ENCODE results near the gene DIS3L2. TPM values are rescaled to one million over a fixed set of nuclear protein-coding genes. Genes with fewer than 3 reads are reported as not detected.
"Not testable (repeated sequence)": the region's sequence is repeated elsewhere in the genome, so short reads cannot be mapped to it uniquely, and the experiment has no call there.

Gene DIS3L2
- polyA plus RNA-seq, 3 donors, result 6.8 to 10.2 (median 9.9) TPM

DNA sequence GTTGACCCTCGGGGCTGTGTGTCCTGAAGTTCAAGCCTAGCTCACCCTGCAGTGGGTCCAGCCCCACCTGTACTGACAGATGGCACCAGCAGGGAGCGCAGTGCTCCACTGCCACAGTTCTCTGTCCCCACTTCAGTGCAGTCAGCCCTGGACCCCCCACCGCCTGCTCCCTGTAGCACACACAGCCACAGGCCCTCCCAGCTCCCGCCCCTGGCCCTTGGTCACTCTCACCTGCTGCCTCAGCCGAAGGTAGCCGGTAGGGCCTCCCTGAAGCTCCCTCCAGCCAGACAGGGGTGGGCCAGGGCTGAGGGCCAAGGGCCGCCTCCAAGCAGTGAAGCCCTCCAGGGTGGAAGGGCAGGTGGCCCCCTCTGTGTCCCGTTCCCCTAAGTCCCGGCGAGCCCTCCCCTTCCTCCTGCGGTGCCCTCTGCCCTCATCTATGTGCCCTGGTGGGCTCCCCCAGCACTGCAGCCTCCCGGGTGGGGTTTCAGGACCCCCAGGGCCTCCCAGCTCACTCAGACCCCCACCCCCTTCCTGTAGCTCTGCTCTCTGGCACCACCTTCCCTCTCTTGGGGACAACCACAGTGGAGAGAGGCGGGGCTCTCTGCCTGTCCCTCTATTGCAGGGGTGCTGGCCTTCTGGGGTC, 406.2 kb downstream of the DIS3L2 start:
- WGBS, 3 donors, result 76 to 87% (median 77%) methylated on average over 10 to 13 of the region's 13 CpGs

DNA sequence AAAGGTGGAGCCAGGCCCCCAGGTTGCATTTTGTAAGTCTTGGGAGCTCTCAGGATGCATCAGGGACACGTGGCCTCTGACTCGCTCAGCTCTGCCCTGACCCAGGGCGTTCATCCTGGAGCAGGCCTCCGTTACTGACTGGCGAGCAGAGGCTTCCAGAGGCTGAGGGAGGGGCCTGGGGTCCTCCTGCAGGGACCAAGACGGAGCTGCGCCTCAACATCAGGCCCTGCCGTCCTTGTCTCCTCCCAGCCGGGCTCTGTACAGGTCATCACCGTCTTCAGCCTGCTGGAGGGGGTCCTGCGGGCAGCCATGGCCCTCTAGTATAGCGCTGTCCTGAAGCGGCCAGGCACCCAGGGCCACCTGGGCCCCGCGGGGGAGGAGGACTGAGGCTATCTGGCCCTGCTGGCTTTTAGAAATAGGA, 406.8 kb downstream of the DIS3L2 start:
- WGBS, 3 donors, result 87 to 97% (median 88%) methylated on average over 15 of the region's 15 CpGs
- H3K27ac ChIP-seq (ENCODE audit: low read depth, low read length), result no peak overlapping the region

More for the DNA sequence above, 406.2 kb downstream of the DIS3L2 start:
- H3K27ac ChIP-seq (ENCODE audit: low read depth, low read length), result no peak overlapping the region

- 76 to 81% (median 77%) methylated on average over 14 to 15 of the region's 15 CpGs for WGBS, 3 donors
- no peak overlapping the region for H3K27ac ChIP-seq (ENCODE audit: low read depth, low read length)
Measured at GRCh38 chr2:232369126-232369951, 407.8 kb downstream of the DIS3L2 start.

DNA sequence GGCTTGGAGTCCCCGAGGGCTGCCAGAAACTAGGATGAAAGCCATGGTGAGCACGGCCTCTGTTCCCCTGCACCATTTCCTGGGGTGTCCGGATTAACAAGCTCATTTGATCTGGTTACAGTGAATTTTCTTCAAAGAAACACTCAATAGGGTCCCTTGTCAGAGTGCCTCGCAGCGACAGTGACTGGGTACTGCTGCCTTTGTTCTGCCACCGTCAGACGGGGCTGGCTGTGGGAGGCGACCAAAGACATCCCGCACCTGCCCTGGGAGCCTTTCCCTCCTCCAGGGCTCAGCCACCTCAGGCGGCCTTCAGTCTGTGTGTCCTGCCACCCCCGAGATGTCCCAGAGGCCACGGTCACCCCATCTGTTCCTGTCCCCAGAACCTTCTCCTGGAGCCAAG, 408.5 kb downstream of the DIS3L2 start:
- H3K27ac ChIP-seq (ENCODE audit: low read depth, low read length), result not testable (repeated sequence)
- 32 to 45% (median 38%) methylated on average over 8 to 10 of the region's 12 CpGs for WGBS, 3 donors

GRCh38 chr2:232372231-232373208, 411.0 kb downstream of the DIS3L2 start:
- H3K27ac ChIP-seq (ENCODE audit: low read depth, low read length), result no peak overlapping the region
- 84 to 93% (median 90%) methylated on average over 18 of the region's 18 CpGs for WGBS, 3 donors

DNA sequence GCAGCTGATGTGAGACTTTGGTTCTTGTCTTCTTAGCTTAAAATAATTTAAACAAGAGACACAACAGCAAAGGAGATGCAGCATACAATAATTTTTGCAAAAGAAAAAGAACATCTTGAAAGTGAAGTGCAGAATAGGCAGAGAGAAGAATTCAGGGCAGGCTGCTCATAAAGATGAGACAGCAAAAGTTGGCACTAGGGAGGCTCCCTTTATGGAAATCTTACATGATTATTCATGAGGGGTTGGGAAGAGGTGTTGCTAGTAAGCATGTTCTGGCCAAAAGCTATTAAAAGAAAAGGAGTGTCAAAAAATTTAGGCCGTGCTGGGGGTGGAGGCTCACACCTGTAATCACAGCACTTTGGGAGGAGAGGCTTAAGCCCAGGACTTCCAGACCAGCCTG, 412.8 kb downstream of the DIS3L2 start:
- no peak overlapping the region for H3K27ac ChIP-seq (ENCODE audit: low read depth, low read length)
- 80 to 100% (median 82%) methylated on average over 1 of the region's 1 CpG for WGBS, 3 donors

- 70 to 76% (median 71%) methylated on average over 12 of the region's 12 CpGs for WGBS, 3 donors
- H3K27ac ChIP-seq (ENCODE audit: low read depth, low read length), result no peak overlapping the region
Measured at GRCh38 chr2:232375164-232375563, 413.7 kb downstream of the DIS3L2 start.

- 83 to 88% (median 84%) methylated on average over 4 of the region's 4 CpGs for WGBS, 3 donors
- H3K27ac ChIP-seq (ENCODE audit: low read depth, low read length), result no peak overlapping the region
Measured at GRCh38 chr2:232376260-232376659, 414.7 kb downstream of the DIS3L2 start.

GRCh38 chr2:232376713-232377112, 415.2 kb downstream of the DIS3L2 start:
- WGBS, 3 donors, result 83 to 90% (median 89%) methylated on average over 7 of the region's 7 CpGs
- H3K27ac ChIP-seq (ENCODE audit: low read depth, low read length), result no peak overlapping the region

GRCh38 chr2:232377319-232377718, 415.8 kb downstream of the DIS3L2 start:
- H3K27ac ChIP-seq (ENCODE audit: low read depth, low read length), result no peak overlapping the region
- 88 to 94% (median 93%) methylated on average over 7 of the region's 7 CpGs for WGBS, 3 donors

GRCh38 chr2:232377841-232378734, 416.6 kb downstream of the DIS3L2 start:
- H3K27ac ChIP-seq (ENCODE audit: low read depth, low read length), result no peak overlapping the region
- 80 to 84% (median 81%) methylated on average over 16 to 17 of the region's 17 CpGs for WGBS, 3 donors

DNA sequence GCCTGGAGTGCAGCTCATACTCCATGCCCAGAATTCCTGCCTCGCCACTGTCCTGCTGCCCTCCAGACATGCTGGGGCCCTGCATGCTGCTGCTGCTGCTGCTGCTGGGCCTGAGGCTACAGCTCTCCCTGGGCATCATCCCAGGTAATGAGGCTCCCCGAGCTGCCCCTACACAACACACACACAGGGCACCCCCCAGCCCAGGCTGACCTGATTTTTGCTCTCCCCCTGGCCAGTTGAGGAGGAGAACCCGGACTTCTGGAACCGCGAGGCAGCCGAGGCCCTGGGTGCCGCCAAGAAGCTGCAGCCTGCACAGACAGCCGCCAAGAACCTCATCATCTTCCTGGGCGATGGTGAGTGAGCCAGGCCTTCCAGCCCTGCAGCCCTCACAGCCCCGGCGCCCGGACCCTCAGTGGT, 417.2 kb downstream of the DIS3L2 start, which contains the start of gene ALPP:
Gene ALPP (plus strand): TSS at position 17 of the 417 bp plus-strand sequence. CDS start 52 bp downstream, at position 69.
- WGBS, 3 donors, result 74 to 91% (median 89%) methylated on average over 12 of the region's 12 CpGs

DNA sequence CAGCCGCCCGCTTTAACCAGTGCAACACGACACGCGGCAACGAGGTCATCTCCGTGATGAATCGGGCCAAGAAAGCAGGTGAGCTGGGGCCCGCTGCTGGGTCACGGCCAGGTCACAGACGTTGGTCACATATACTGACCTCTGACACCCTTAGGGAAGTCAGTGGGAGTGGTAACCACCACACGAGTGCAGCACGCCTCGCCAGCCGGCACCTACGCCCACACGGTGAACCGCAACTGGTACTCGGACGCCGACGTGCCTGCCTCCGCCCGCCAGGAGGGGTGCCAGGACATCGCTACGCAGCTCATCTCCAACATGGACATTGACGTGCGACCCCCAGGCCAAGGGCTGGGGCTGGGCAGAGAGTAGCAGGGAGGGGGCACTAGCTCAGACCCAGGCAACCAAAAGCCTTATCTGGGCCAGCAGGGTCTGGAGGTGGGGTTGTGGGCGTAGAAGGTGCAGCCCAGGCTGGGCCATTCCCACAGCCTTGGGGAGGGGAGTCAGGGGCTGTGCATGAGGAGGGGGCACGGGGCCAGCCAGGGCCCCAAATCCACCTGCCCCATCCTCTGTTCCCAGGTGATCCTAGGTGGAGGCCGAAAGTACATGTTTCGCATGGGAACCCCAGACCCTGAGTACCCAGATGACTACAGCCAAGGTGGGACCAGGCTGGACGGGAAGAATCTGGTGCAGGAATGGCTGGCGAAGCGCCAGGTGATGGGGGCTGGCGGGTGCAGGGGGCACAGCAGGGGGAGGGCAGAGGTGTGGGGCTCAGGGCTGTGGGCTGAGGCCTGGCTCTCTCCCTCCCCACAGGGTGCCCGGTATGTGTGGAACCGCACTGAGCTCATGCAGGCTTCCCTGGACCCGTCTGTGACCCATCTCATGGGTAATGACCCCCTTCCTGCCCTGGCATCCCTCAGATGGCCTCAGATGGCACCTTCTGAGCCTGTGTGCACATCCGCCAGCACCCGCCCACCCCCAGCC, 418.4 kb downstream of the DIS3L2 start:
- WGBS, 3 donors, result 81 to 91% (median 89%) methylated on average over 30 to 40 of the region's 41 CpGs
- not testable (repeated sequence) for H3K27ac ChIP-seq (ENCODE audit: low read depth, low read length)

More for the DNA sequence above, 417.2 kb downstream of the DIS3L2 start, which contains the start of gene ALPP:
- H3K27ac ChIP-seq (ENCODE audit: low read depth, low read length), result not testable (repeated sequence)

DNA sequence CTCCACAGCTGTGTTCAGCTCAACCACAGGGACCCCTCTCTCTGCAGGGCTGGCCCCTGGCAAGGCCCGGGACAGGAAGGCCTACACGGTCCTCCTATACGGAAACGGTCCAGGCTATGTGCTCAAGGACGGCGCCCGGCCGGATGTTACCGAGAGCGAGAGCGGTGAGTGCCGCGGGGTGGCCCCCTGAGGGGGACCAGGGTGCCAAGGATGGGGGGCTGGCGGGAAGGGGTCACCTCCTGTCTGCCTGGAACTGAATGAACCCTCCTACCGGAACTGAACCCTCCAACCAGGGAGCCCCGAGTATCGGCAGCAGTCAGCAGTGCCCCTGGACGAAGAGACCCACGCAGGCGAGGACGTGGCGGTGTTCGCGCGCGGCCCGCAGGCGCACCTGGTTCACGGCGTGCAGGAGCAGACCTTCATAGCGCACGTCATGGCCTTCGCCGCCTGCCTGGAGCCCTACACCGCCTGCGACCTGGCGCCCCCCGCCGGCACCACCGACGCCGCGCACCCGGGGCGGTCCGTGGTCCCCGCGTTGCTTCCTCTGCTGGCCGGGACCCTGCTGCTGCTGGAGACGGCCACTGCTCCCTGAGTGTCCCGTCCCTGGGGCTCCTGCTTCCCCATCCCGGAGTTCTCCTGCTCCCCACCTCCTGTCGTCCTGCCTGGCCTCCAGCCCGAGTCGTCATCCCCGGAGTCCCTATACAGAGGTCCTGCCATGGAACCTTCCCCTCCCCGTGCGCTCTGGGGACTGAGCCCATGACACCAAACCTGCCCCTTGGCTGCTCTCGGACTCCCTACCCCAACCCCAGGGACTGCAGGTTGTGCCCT, 419.9 kb downstream of the DIS3L2 start:
- 22 to 29% (median 24%) methylated on average over 39 to 54 of the region's 59 CpGs for WGBS, 3 donors
- H3K27ac ChIP-seq (ENCODE audit: low read depth, low read length), result not testable (repeated sequence)

- H3K27ac ChIP-seq (ENCODE audit: low read depth, low read length), result no peak overlapping the region
- 41 to 68% (median 60%) methylated on average over 18 of the region's 18 CpGs for WGBS, 3 donors
Measured at GRCh38 chr2:232382331-232383225, 421.1 kb downstream of the DIS3L2 start.

Measured in adipose tissue (tissue), 3 donors.